Cardiac septum (tissue), 1 donor: ENCODE data around the gene GNA12. TPM values are rescaled to one million over a fixed set of nuclear protein-coding genes. Genes with fewer than 3 reads are reported as not detected.

ENCODE experiments used
- DNase-seq: peaks from one replicate; pipeline ENCODE4 v3.0.0-alpha.2; 2020; ENCODE audit warnings: low spot score
- intact Hi-C: fragments of 100-400 bp; cut with DNase I; formaldehyde crosslinking; loops from one replicate; pipeline ENCODE4 v1.14.0; 2022
- total RNA-seq: library from RNA; stranded (reverse); fragmentation: NEBNext Ultra II Directional; extraction: Animal tissue kit (Norgen Biotek cat#: 25700); gene quantifications from one replicate; pipeline ENCODE4 v1.2.1, GENCODE V29; 2021
- donor health status: DM: no; HTN: no; CAD: no.

GNA12 gene
- total RNA-seq, 1 donor from 2014 or later, result 33.7 TPM

- intact Hi-C loops, result loop anchor here (2.0 kb wide), 1 partner anchor 79 kb away; no protein-coding TSS in a partner anchor
- DNase-seq, result peak; percentile 68
Observed at GRCh38 chr7:2843711-2844152, 376 bp downstream of the GNA12 start.

- intact Hi-C loops, result no loop called here
Observed at GRCh38 chr7:2843191-2843685, 870 bp downstream of the GNA12 start.

GRCh38 chr7:2841907-2842306 is 2.2 kb downstream of the GNA12 start:
- DNase-seq, result no peak
- intact Hi-C loops, result no loop called here

More at GRCh38 chr7:2843191-2843685, 870 bp downstream of the GNA12 start:
- DNase-seq, result peak; percentile 66

- intact Hi-C loops, result no loop called here
- no peak for DNase-seq
Observed at GRCh38 chr7:2840458-2840857, 3.6 kb downstream of the GNA12 start.

- intact Hi-C loops, result no loop called here
Observed at GRCh38 chr7:2838873-2839578, 5.1 kb downstream of the GNA12 start.

GRCh38 chr7:2838451-2838850 is 5.7 kb downstream of the GNA12 start:
- intact Hi-C loops, result no loop called here

More at GRCh38 chr7:2838873-2839578, 5.1 kb downstream of the GNA12 start:
- DNase-seq, result peak; percentile 68

GRCh38 chr7:2837496-2837895 is 6.6 kb downstream of the GNA12 start:
- no peak for DNase-seq
- intact Hi-C loops, result no loop called here

More at GRCh38 chr7:2838451-2838850, 5.7 kb downstream of the GNA12 start:
- DNase-seq, result no peak

GRCh38 chr7:2834748-2835441 is 9.2 kb downstream of the GNA12 start:
- DNase-seq, result peak; percentile 58
- intact Hi-C loops, result no loop called here

- intact Hi-C loops, result no loop called here
- DNase-seq, result no peak
Observed at GRCh38 chr7:2833083-2833910, 10.8 kb downstream of the GNA12 start.

- intact Hi-C loops, result no loop called here
- DNase-seq, result no peak
Observed at GRCh38 chr7:2832461-2832860, 11.6 kb downstream of the GNA12 start.

GRCh38 chr7:2830609-2831376 is 13.3 kb downstream of the GNA12 start:
- no peak for DNase-seq
- intact Hi-C loops, result no loop called here

GRCh38 chr7:2829040-2829439 is 15.1 kb downstream of the GNA12 start:
- intact Hi-C loops, result no loop called here
- DNase-seq, result no peak

- no peak for DNase-seq
- intact Hi-C loops, result no loop called here
Observed at GRCh38 chr7:2826771-2827170, 17.3 kb downstream of the GNA12 start.

- intact Hi-C loops, result no loop called here
- no peak for DNase-seq
Observed at GRCh38 chr7:2825559-2826227, 18.4 kb downstream of the GNA12 start.

- intact Hi-C loops, result no loop called here
- no peak for DNase-seq
Observed at GRCh38 chr7:2824678-2825461, 19.2 kb downstream of the GNA12 start.

- intact Hi-C loops, result no loop called here
- DNase-seq, result no peak
Observed at GRCh38 chr7:2824026-2824677, 20.0 kb downstream of the GNA12 start.

- intact Hi-C loops, result no loop called here
Observed at GRCh38 chr7:2823130-2823529, 21.0 kb downstream of the GNA12 start.

More at GRCh38 chr7:2823130-2823529, 21.0 kb downstream of the GNA12 start:
- no peak for DNase-seq
